ENCODE results near the gene CYP27B1.
"Not testable (repeated sequence)": the region's sequence is repeated elsewhere in the genome, so short reads cannot be mapped to it uniquely, and the experiment has no call there.

The CYP27B1 gene

GRCh38 chr12:57719777-57720605 is 46.9 kb downstream of the CYP27B1 start:
- no peak for DNase-seq

DNA sequence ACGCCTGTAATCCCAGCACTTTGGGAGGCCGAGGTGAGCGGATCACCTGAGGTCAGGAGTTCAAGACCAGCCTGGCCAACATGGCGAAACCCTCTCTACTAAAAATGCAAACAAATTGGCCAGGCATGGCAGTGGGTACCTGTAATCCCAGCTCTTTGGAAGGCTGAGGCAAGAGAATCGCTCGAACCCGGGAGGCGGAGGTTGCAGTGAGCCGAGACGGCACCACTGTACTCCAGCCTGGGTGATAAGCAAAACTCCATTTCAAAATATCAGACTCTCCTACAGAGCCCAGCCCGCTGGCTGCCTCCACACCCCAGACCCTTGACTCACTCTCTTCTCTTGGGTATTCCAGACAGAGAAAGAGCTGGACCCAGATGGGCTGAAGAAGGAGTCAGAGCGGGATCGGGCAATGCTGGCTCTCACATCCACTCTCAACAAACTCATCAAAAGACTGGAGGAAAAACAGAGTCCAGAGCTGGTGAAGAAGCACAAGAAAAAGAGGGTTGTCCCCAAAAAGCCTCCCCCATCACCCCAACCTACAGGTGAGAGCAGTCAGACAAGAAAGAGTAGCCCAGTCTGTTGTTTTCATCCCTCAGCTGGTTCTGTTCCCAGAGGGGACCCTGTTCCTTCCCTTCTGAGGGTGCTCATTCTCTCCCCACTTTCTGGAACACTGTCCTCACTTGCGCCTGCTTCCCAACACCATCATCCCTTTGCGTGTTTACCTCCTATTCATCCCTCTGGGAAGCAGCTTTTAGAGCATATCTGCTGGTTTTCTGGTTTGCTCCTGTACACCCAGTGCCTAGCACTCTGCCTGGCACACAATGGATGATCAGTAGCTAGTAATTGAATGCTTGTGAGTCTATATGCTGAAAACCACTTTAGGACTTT is 48.0 kb downstream of the CYP27B1 start:
- no peak for DNase-seq

- no peak for DNase-seq
Measured at GRCh38 chr12:57717846-57718640, 48.8 kb downstream of the CYP27B1 start.

DNA sequence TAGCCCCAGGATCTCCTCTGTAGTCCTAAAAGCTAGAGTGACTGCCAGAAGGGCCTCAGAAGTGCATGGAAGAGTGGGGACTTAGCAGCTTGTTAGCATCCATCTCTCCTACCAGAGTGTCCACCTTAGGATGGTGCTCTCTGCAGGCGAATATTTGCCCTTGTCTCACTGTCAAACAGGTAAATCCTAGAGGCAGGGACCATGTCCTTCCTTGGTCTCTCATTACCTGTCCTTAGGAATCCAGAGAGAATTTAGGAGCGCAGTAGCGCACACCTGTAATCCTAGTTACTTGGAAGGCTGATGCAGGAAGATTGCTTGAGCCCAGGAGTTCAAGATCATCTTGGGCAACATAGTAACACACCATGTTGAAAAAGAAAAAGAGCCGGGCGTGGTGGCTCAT is 49.7 kb downstream of the CYP27B1 start:
- DNase-seq = no peak

- DNase-seq = no peak
Measured at GRCh38 chr12:57716305-57716704, 50.6 kb downstream of the CYP27B1 start.

- no peak for DNase-seq
Measured at GRCh38 chr12:57715786-57716185, 51.1 kb downstream of the CYP27B1 start.

DNA sequence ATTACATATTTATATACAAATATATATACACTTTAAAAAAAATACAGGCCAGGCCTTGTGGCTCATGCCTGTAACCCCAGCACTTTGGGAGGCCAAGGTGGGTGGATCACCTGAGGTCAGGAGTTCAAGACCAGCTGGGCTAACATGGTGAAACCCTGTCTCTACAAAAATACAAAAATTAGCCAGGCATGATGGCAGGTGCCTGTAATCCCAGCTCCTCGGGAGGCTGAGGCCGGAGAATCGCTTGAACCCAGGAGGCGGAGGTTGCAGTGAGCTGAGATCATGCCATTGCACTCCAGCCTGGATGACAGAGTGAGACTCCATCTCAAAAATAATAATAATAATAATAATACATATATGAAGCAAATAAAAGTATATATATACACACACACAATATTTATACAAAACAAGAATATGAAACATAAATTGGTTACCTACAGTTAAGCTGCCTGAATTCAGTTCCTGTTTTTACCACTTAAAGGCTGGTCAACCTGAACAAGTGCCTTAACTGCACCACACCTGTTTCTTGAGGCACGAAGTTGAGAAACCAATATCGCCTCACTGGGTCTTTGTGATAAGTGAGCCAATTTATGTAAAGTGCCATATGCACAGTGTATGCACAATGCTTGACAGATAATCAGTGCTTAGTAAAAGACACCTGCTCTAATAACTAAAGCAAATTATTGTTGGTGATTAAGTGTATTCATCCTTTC is 51.7 kb downstream of the CYP27B1 start:
- DNase-seq = not testable (repeated sequence)

DNA sequence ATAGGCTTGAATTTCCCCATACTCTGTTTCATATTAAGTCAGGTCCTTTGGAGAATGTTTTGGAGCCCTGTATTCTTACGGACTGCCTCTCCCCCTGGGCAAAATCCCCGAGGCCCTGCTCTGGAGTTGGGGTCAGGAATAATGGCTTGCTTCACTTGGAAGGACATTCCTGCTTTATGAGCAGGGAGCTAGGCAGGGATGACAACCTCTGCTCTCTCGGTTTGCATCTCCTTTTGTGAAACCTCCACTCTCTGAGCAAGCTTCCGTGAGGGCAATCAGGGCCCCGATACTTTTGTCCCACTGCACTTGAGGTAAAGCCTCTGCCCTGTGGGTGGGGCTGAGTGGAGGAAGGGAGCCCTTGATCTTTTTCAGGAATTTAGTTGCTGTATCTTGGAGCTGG is 53.7 kb downstream of the CYP27B1 start:
- DNase-seq = no peak

- no peak for DNase-seq
Measured at GRCh38 chr12:57712701-57713100, 54.2 kb downstream of the CYP27B1 start.

Measured in DMS153 (cell line).